GM13977 (cell line): ENCODE results near the gene FBXO2.

ENCODE experiments used
- DNase-seq: peaks from one replicate; pipeline ENCODE4 v3.0.0; 2012; ENCODE audit warnings: low spot score
- in situ Hi-C: fragments of 300-500 bp; cut with MboI; formaldehyde crosslinking; loops from one replicate; pipeline ENCODE4 v1.12.0; 2022; ENCODE audit warnings: low sequenced_read_pairs, low pct_unique_long_range_greater_than_20kb, mixed read lengths, inconsistent platforms; ENCODE audit not compliant: unreplicated experiment
- TF ChIP-seq, protein P1 (sequence below): IDR thresholded peaks from 2 replicates; pipeline ENCODE4 v1.5.1; 2012; ENCODE audit warnings: mild to moderate bottlenecking, control low read depth; ENCODE audit not compliant: insufficient read depth; ENCODE audit errors: extremely low read depth, missing control alignments

FBXO2 gene, protein sequence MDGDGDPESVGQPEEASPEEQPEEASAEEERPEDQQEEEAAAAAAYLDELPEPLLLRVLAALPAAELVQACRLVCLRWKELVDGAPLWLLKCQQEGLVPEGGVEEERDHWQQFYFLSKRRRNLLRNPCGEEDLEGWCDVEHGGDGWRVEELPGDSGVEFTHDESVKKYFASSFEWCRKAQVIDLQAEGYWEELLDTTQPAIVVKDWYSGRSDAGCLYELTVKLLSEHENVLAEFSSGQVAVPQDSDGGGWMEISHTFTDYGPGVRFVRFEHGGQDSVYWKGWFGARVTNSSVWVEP

DNA sequence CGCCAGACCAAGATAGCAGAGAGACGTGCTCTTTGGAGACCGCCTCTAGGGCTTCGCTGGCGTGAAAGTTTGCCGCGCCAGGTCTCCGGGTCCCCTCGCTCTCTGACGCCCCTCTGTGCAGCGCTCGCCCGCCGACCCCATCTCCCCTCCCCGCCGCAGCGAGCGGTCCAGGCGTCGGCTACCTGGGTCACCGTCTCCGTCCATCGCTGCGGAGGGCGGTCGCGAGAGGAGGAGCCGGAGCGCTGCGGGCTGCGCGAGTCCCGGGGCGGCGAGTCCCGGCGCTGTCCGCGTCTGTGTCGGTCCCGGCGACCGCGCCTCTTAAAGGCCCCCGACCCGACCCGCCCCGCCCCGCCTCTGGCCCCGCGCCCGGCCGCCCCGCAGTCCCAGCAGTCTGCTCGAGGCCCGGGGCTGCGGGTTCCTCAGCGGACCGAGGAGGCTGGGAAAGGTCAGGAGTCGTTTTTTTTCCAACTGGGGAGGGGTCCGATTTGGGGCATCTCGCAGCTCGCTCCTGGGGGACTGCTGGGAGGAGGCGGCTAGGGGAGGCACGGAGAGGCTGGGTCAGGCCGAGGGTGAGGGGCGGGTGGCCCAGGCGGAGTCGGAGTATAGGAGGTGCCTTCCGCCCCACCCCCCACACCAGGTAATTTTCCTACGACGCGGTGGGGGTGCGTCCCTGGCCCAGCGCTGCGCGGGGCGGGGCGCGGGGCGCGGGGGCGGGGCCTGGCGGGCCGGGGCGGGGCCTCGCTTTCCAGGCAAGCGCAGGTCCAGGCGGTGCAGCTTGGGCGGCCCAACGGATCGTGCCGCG, at the start of gene FBXO2, which contains the start of gene FBXO44:
Gene FBXO2, minus strand, starts transcription at position 293 of the 802 bp plus-strand sequence. Its CDS starts 89 bp downstream, at position 204.
Gene FBXO44, plus strand, starts transcription at position 741 of the 802 bp plus-strand sequence. CDS start 959 bp downstream, outside the sequence.
- TF ChIP-seq, protein P1, sequence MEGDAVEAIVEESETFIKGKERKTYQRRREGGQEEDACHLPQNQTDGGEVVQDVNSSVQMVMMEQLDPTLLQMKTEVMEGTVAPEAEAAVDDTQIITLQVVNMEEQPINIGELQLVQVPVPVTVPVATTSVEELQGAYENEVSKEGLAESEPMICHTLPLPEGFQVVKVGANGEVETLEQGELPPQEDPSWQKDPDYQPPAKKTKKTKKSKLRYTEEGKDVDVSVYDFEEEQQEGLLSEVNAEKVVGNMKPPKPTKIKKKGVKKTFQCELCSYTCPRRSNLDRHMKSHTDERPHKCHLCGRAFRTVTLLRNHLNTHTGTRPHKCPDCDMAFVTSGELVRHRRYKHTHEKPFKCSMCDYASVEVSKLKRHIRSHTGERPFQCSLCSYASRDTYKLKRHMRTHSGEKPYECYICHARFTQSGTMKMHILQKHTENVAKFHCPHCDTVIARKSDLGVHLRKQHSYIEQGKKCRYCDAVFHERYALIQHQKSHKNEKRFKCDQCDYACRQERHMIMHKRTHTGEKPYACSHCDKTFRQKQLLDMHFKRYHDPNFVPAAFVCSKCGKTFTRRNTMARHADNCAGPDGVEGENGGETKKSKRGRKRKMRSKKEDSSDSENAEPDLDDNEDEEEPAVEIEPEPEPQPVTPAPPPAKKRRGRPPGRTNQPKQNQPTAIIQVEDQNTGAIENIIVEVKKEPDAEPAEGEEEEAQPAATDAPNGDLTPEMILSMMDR = no peak
- in situ Hi-C loops = no loop called here
- DNase-seq = peak; percentile 91

DNA sequence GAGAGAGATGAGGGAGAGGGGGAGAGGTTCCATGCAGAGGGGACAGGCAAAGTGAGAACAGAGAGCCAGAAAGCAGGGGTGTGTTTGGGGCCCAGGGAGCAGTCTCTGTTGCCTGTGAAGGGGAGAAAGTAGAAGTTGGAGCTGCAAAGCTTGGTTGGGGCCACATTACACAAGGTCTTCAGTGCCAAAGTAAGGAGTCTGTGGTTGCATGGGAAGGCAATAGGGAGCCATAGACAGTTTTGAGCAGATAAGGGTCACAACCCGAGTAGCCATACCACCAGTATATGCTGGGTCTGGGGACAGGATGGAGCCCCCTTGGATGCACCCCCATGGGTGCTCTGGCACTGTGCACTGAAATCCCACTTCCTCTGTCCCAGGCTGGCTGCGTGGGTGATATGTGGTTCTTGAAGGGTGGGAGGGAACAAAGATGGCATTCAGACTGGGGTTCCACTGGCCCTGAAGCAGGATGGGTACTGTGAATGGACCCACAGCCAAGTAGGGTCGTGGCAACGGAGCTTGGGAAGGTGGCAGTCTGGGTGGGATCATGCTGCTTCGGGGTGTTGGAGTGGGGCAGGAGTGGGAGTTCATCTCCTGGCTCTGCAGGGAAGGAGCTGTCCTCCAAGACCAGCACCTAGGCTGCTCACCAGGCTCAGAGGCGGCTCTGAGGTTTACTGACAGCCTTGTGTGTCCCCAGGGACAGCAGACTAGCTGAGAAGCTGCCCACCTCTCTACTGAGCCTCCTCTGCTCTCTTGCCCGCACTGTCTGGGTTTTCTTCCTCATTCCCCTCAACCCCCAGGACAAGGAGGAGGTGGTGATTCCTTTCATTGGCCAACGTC, 49.3 kb upstream of the FBXO2 start:
- TF ChIP-seq, protein P1 = no peak
- in situ Hi-C loops = no loop called here
- no peak for DNase-seq

DNA sequence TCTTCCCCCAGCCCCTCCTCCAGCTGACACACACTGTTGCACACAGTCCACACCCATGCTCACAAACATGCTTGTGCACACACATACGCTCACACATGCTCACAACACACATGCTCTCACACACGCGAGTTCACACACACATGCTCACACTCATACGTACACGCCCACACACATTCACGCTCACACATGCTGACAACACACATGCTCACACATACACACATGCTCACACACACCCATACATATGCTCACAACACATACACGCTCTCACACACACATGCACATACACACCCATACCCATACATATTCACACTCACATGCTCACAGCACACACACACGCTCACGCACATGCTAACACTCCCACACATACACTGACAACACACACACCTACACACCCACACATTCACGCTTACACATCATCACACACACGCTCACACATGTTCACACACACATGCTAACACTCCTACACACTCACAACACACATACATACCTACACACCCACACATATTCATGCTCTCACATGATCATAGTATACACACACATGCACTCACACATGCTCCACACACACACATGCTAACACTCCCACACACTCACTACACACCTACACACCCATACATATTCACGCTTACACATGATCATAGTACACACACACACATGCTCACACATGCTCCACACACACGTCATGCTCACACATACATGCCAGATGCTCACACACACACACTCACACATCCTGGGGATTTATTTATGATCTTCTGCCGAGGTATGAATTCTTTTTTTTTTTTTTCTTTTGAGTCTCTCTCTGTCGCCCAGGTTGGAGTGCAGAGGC, 48.0 kb upstream of the FBXO2 start:
- no peak for DNase-seq
- TF ChIP-seq, protein P1 = no peak
- in situ Hi-C loops = no loop called here

DNA sequence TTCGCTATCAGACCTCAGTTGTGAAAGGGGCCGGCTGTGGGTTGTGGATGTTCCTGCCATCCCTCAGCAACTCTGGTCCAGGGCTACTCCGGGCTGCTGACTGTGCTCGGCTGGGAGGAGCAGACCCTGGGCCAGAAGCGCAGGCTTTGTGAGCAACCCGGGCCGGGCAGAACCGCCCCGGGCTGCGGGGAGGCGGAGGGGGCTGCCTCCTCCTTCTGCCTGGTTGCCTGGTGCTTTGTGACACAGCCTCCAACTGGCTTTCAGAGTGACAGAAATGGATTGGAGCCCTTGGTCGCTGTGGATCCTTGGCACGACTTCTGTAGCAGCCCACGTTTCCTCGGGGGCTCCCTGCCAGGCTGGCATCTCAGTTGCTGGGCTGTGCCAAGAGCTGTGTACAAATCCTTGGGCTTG, 47.3 kb upstream of the FBXO2 start:
- in situ Hi-C loops = no loop called here
- TF ChIP-seq, protein P1 = no peak
- no peak for DNase-seq

DNA sequence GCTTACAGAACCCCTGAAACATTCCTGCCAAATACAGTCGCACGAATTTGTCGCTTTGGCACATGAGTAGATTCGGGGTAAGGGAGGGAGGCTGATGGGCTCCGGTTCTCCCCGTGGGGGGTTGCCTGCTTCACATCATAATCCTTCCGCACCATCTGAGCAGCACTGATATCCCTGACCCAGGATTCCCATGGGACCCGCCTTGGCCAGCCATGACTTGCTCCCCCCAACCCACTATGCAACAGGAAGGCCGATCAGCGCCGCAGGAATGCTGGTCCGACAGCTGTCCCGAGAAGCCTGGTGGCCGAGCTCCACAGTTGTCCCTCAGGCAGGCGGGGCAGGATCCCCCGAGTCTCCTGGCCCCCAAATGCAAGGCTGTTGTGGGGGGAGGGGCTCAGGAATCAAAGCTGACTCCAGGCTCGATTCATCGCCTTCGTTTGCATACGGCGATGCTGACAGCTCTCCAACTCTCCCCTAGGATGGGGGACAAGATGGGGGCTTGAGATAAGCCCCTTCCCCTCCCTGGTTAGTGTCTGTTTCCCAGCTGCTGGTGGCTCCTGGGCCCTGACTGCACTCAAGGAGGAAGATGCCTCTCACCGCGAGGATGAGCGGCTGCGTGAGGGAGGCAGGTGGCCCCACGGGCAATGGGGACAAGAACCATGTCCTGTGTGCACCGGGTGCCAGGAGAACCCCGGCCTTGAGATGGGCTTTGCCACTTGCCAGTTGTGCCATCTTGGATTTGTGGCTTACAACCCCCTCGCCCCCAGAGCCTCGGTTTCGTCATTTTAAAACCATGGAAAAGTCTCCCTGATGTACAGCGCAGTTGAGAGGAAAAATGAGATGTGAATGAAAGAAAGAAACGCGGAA, 46.6 kb upstream of the FBXO2 start:
- in situ Hi-C loops = no loop called here
- no peak for DNase-seq
- TF ChIP-seq, protein P1 = no peak
